SK-N-MC (cell line): Measurements from ENCODE around the gene ZBTB7A.

Source experiments
- EZH2 ChIP-seq: fragments of 200-600 bp; sonication (generic); IDR thresholded peaks from one replicate; pipeline ENCODE4 v1.6.1; 2017; ENCODE audit warnings: antibody characterized with exemption
- FOXP2 ChIP-seq: optimal IDR thresholded peaks from 2 replicates; pipeline ENCODE3; 2011; ENCODE audit warnings: mild to moderate bottlenecking, moderate library complexity; ENCODE audit not compliant: insufficient read depth; ENCODE audit errors: extremely low read length, control extremely low read depth
- POLR2AphosphoS5 ChIP-seq: IDR thresholded peaks from 2 replicates; pipeline ENCODE4 v1.6.1; 2012; ENCODE audit warnings: mild to moderate bottlenecking, low read depth, low read length, borderline replicate concordance

DNA sequence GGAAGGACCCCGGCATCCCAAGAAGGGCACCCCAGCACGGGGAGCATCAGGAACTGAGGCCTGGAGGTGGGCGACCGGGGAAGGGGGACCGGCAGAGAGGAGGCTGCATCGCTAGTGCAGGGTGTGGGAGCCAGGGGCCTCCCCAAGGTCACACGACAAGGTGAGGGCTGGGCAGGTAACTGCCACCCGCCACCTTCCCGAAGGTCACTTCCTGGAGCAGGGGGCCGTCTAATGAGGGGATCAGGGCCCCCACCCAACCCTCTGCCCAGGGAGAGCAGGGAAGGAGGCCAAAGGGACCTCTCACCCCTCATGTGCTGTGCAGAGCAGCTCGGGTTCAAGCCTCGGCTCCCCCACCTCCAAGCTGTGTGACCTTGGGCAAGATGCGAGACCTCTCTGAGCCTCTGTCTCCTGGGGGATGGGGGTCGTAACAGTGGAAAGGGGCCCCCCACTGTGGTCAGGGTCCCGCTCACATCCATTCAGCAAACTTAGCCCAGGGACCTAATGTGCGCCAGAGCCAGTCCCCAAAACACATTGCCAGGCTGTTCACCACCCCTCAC is 6.0 kb downstream of the ZBTB7A start:
- TF ChIP-seq EZH2 (no peak), POLR2AphosphoS5 (no peak), FOXP2 (no peak)
